ENCODE results near the gene RILPL2. TPM values are rescaled to one million over a fixed set of nuclear protein-coding genes. Genes with fewer than 3 reads are reported as not detected.

The RILPL2 gene
- total and polyA plus RNA-seq, 2 of the 13 experiments (the other 11 are each of a cell fraction or from before 2014, with no cell fraction given), result 2.7 to 8.1 TPM

DNA sequence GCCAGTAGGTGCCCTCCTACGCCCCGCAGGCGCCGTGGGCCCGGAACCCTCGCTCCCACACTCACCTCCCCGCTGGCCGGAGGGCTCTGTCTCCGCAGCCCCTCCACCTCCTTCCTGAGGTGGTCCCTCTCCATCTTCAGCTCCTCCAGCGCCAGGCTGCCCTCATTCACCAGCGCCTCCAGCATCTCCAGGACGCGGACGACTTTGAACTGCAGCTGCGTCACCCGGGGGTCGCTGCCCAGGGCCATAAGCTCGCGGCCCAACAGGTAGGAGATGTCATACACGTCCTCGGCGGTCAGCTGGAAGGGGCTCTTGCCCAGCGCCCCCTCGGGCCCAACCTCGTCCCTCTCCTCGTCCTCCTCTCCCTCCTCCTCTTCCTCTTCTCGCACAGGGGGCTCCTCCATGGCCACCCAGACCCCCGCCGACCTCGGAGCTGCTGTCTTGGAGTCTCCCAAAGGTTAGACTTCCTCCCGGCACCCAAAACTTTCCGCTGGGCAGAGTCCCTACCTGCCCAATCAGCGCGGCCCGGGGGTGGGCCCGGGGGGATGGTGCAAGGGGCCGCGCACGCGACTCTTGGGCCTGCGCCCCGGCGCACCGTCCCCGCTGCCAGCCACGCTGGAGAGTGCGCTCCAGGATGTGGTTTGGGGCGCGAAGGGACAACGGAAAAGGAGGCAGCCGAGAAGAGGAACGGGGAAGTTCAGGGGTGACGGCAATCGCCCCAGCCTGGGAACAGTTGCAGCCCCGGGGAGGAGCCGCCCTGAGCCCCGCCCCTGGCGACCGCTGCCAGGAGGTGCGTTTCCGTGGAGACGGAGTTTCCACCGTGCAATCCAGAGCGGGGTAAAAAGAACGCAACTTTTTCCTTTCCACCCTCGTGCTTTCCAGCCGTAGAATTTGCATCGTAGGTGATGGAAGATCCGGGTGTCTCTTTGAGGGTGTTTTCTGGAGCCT is at the start of gene RILPL2 (continued):
- TF ChIP-seq ZFAT (CRISPR knock-in tag; conservative IDR thresholded peaks at IDR 0.05), result 0 out of 2 replicates have a peak, but pooled peaks have one; percentile 41
- TF ChIP-seq ZFY (CRISPR knock-in tag; IDR thresholded peaks at IDR 0.05), result peak; percentile 86
- TF ChIP-seq ZBTB3 (CRISPR knock-in tag; IDR thresholded peaks at IDR 0.05; ENCODE audit: borderline replicate concordance, low read depth), result no peak
- TF ChIP-seq TBX3 (IDR thresholded peaks at IDR 0.05; ENCODE audit: borderline replicate concordance), result 0 out of 2 replicates have a peak, but pooled peaks have one; percentile 13
- no peak for TF ChIP-seq CCDC6 (CRISPR knock-in tag; IDR thresholded peaks at IDR 0.05)
- TF ChIP-seq, protein P1, sequence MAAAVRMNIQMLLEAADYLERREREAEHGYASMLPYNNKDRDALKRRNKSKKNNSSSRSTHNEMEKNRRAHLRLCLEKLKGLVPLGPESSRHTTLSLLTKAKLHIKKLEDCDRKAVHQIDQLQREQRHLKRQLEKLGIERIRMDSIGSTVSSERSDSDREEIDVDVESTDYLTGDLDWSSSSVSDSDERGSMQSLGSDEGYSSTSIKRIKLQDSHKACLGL (CRISPR knock-in tag; IDR thresholded peaks at IDR 0.05), result peak; percentile 32; the same call in 1 of the 2 replicates
- TF ChIP-seq, protein P2, sequence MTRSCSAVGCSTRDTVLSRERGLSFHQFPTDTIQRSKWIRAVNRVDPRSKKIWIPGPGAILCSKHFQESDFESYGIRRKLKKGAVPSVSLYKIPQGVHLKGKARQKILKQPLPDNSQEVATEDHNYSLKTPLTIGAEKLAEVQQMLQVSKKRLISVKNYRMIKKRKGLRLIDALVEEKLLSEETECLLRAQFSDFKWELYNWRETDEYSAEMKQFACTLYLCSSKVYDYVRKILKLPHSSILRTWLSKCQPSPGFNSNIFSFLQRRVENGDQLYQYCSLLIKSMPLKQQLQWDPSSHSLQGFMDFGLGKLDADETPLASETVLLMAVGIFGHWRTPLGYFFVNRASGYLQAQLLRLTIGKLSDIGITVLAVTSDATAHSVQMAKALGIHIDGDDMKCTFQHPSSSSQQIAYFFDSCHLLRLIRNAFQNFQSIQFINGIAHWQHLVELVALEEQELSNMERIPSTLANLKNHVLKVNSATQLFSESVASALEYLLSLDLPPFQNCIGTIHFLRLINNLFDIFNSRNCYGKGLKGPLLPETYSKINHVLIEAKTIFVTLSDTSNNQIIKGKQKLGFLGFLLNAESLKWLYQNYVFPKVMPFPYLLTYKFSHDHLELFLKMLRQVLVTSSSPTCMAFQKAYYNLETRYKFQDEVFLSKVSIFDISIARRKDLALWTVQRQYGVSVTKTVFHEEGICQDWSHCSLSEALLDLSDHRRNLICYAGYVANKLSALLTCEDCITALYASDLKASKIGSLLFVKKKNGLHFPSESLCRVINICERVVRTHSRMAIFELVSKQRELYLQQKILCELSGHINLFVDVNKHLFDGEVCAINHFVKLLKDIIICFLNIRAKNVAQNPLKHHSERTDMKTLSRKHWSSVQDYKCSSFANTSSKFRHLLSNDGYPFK (CRISPR knock-in tag; IDR thresholded peaks at IDR 0.05; ENCODE audit: borderline replicate concordance), result peak; percentile 79; the same call in 1 of the 2 replicates
- TF ChIP-seq ZBTB42 (CRISPR knock-in tag; IDR thresholded peaks at IDR 0.05), result 0 out of 2 replicates have a peak, but pooled peaks have one; percentile 41
- TF ChIP-seq SP4 (CRISPR knock-in tag; IDR thresholded peaks at IDR 0.05), result peak; percentile 37; the same call in 1 of the 2 replicates
- peak; percentile 87 for TF ChIP-seq ZNF883 (CRISPR knock-in tag; IDR thresholded peaks at IDR 0.05; ENCODE audit: not compliant biosample characterization)
- 0 out of 2 replicates have a peak, but pooled peaks have one; percentile 39 for TF ChIP-seq KMT2B (CRISPR knock-in tag; IDR thresholded peaks at IDR 0.05)
- peak; percentile 89 for TF ChIP-seq ZNF782 (CRISPR knock-in tag; IDR thresholded peaks at IDR 0.05; ENCODE audit: borderline replicate concordance)
- no peak for TF ChIP-seq ZNF674 (CRISPR knock-in tag; IDR thresholded peaks at IDR 0.05; ENCODE audit: low read depth)
- TF ChIP-seq, protein P3, sequence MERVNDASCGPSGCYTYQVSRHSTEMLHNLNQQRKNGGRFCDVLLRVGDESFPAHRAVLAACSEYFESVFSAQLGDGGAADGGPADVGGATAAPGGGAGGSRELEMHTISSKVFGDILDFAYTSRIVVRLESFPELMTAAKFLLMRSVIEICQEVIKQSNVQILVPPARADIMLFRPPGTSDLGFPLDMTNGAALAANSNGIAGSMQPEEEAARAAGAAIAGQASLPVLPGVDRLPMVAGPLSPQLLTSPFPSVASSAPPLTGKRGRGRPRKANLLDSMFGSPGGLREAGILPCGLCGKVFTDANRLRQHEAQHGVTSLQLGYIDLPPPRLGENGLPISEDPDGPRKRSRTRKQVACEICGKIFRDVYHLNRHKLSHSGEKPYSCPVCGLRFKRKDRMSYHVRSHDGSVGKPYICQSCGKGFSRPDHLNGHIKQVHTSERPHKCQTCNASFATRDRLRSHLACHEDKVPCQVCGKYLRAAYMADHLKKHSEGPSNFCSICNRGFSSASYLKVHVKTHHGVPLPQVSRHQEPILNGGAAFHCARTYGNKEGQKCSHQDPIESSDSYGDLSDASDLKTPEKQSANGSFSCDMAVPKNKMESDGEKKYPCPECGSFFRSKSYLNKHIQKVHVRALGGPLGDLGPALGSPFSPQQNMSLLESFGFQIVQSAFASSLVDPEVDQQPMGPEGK (CRISPR knock-in tag; IDR thresholded peaks at IDR 0.05), result peak; percentile 52; the same call in 1 of the 2 replicates
- 0 out of 2 replicates have a peak, but pooled peaks have one; percentile 30 for TF ChIP-seq ZNF317 (CRISPR knock-in tag; IDR thresholded peaks at IDR 0.05)
- TF ChIP-seq, protein P4, sequence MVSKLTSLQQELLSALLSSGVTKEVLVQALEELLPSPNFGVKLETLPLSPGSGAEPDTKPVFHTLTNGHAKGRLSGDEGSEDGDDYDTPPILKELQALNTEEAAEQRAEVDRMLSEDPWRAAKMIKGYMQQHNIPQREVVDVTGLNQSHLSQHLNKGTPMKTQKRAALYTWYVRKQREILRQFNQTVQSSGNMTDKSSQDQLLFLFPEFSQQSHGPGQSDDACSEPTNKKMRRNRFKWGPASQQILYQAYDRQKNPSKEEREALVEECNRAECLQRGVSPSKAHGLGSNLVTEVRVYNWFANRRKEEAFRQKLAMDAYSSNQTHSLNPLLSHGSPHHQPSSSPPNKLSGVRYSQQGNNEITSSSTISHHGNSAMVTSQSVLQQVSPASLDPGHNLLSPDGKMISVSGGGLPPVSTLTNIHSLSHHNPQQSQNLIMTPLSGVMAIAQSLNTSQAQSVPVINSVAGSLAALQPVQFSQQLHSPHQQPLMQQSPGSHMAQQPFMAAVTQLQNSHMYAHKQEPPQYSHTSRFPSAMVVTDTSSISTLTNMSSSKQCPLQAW (CRISPR knock-in tag; IDR thresholded peaks at IDR 0.05), result peak; percentile 46; the same call in 1 of the 2 replicates
- no peak; the same call in 1 of the 2 replicates for TF ChIP-seq ZMYM2 (CRISPR knock-in tag; IDR thresholded peaks at IDR 0.05)
- TF ChIP-seq ZNF766 (CRISPR knock-in tag; IDR thresholded peaks at IDR 0.05; ENCODE audit: borderline replicate concordance), result no peak
- no peak for TF ChIP-seq IRX3 (CRISPR knock-in tag; IDR thresholded peaks at IDR 0.05; ENCODE audit: borderline replicate concordance, low read depth)
- no peak for TF ChIP-seq ZNF615 (CRISPR knock-in tag; IDR thresholded peaks at IDR 0.05; ENCODE audit: borderline replicate concordance)
- TF ChIP-seq NR2C2 (CRISPR knock-in tag; IDR thresholded peaks at IDR 0.05; ENCODE audit: borderline replicate concordance), result peak; percentile 72

Measured in HepG2 (cell line).